Measurements from ENCODE around the gene UROD.

UROD gene

GRCh38 chr1:45065083-45065482 is 53.0 kb downstream of the UROD start:
- no peak for DNase-seq (ENCODE audit: extremely low spot score)
- TF ChIP-seq ELF4 (IDR thresholded peaks at IDR 0.05) (no peak), FOXM1 (IDR thresholded peaks at IDR 0.05; ENCODE audit: borderline replicate concordance) (no peak), ARNT (IDR thresholded peaks at IDR 0.05) (no peak), L3MBTL2 (conservative IDR thresholded peaks at IDR 0.05) (no peak), LEF1 (IDR thresholded peaks at IDR 0.05; ENCODE audit: borderline replicate concordance) (no peak), SUZ12 (IDR thresholded peaks at IDR 0.05) (no peak), ZNF384 (IDR thresholded peaks at IDR 0.05) (no peak), PKNOX1 (IDR thresholded peaks at IDR 0.05) (no peak), TARDBP (IDR thresholded peaks at IDR 0.05) (no peak), FOXA1 (IDR thresholded peaks at IDR 0.05) (no peak), HDGF (IDR thresholded peaks at IDR 0.05; ENCODE audit: borderline replicate concordance) (no peak)
- ChIA-PET CTCF (no interaction called here), POLR2A (no interaction called here)
